ENCODE measurements around the gene FLOT2. TPM values are rescaled to one million over a fixed set of nuclear protein-coding genes. Genes with fewer than 3 reads are reported as not detected.

FLOT2 gene
- 72.4 TPM for total RNA-seq

GRCh38 chr17:28896884-28897768 lies at the start of gene FLOT2:
FLOT2 (minus strand) TSS chr17:28897733; CDS start chr17:28897574, 159 bp downstream.
- Histone ChIP-seq H3K36me3 (no peaks in the 10 kb centered on the region), H3K9me3 (no peaks in the 10 kb centered on the region), H3K27me3 (no peaks in the 10 kb centered on the region), H3K4me3 (peak within 1 kb of the TSS; percentile 63 to 87), H3K27ac (peak within 1 kb of the TSS; percentile 93 to 95), H3K4me1 (peaks cover 3 to 42% of the 10 kb centered on the region in 2 donors)
- intact Hi-C loops (cut with DNase I): loop anchor here (2.0 to 5.0 kb wide), 4 partner anchors 42 to 170 kb away; partner anchors contain the start of genes ERAL1, NEK8 and TLCD1
- TF ChIP-seq CTCF (IDR thresholded peaks at IDR 0.05): peak; percentile 5 to 20 (median 16)
- peak in 1 of 2 donors; percentile 87 for DNase-seq (ENCODE audit: low spot score in 2 of 2)

- Histone ChIP-seq H3K4me1 (peaks cover 9 to 43% of the 10 kb centered on the region in 2 donors), H3K4me3 (no peak overlapping the region), H3K9me3 (no peaks in the 10 kb centered on the region), H3K36me3 (no peaks in the 10 kb centered on the region), H3K27ac (peak overlapping the region; percentile 29 to 99), H3K27me3 (no peaks in the 10 kb centered on the region)
- no peak for DNase-seq (ENCODE audit: low spot score in 2 of 2)
- TF ChIP-seq CTCF (IDR thresholded peaks at IDR 0.05): no peak
- intact Hi-C loops (cut with DNase I): no loop called here
Measured at GRCh38 chr17:28946239-28946638, 48.7 kb upstream of the FLOT2 start.

- Histone ChIP-seq H3K9me3 (no peaks in the 10 kb centered on the region), H3K36me3 (no peaks in the 10 kb centered on the region), H3K27ac (peak overlapping the region; percentile 29 to 99), H3K27me3 (no peaks in the 10 kb centered on the region), H3K4me3 (no peak overlapping the region), H3K4me1 (peaks cover 9 to 51% of the 10 kb centered on the region in 2 donors)
- no peak for TF ChIP-seq CTCF (IDR thresholded peaks at IDR 0.05)
- no peak for DNase-seq (ENCODE audit: low spot score in 2 of 2)
- intact Hi-C loops (cut with DNase I): no loop called here
Measured at GRCh38 chr17:28944862-28945741, 47.6 kb upstream of the FLOT2 start.

GRCh38 chr17:28944343-28944742 lies 46.8 kb upstream of the FLOT2 start:
- H3K27me3 ChIP-seq: no peaks in the 10 kb centered on the region
- no peaks in the 10 kb centered on the region for H3K36me3 ChIP-seq
- intact Hi-C loops (cut with DNase I): no loop called here
- H3K4me1 ChIP-seq: peaks cover 9 to 51% of the 10 kb centered on the region in 2 donors
- TF ChIP-seq CTCF (IDR thresholded peaks at IDR 0.05): no peak
- H3K27ac ChIP-seq: no peak overlapping the region
- no peaks in the 10 kb centered on the region for H3K9me3 ChIP-seq
- H3K4me3 ChIP-seq: no peak overlapping the region
- no peak for DNase-seq (ENCODE audit: low spot score in 2 of 2)

- Histone ChIP-seq H3K27ac (no peak overlapping the region), H3K4me1 (peaks cover 13 to 56% of the 10 kb centered on the region in 2 donors), H3K9me3 (no peaks in the 10 kb centered on the region), H3K27me3 (no peaks in the 10 kb centered on the region), H3K4me3 (no peak overlapping the region), H3K36me3 (no peaks in the 10 kb centered on the region)
- intact Hi-C loops (cut with DNase I): no loop called here
- no peak for DNase-seq (ENCODE audit: low spot score in 2 of 2)
- no peak for TF ChIP-seq CTCF (IDR thresholded peaks at IDR 0.05)
Measured at GRCh38 chr17:28942925-28943324, 45.4 kb upstream of the FLOT2 start.

All from ascending aorta (tissue), 2 donors.